ENCODE data around the gene TNS1.

Gene TNS1

DNA sequence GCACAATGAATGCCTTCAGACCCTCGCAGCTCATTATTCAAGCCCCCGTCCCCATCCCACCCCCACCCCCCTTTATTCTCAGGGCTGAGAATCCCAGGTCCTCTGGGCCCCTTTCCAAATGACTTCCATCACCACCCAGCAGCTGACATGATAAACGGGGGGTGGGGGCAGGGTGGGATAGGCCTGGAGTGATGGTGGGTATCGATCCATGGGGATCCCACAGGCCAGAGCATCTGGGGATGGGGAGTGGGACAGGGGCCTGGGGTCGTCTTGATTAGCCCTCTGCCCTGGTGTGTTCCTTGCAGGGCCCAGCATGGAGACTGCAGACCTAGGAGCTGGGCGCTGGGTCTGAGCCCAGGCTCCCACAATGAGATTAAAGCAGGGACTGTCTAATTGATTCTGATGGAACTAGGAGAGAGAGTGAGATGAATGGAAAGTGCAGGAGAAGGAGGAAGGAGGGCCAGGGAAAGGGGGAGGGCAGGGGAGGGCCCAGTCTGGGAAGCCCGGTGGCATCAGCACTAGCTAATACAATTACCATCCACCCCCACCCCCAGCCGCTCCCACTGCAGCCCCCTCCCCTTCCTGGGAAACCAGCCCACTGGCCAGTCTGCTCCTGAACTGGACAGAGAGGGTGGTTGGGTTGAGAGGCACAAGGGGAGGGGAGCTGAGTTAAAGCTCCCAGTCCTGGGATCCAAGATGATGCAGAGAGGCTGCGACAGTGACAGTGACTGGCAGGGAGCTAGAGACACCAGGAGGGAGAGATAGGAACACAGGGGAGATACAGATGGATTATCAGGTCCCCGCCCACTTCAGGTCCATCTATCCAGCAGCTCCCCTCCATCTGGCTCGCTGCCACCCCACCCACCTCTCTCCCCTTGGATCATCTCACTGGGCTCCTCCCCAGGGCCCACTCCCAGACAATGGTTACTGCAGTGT lies 13.1 kb upstream of the TNS1 start:
- H3K27me3 Mint-ChIP-seq, result peaks cover 20% of the 10 kb centered on the region
- no peaks in the 10 kb centered on the region for H3K9me3 Mint-ChIP-seq
- peaks cover 60% of the 10 kb centered on the region for H3K4me1 Mint-ChIP-seq (ENCODE audit: low read depth)
- intact Hi-C loops (cut with micrococcal nuclease), result no loop called here
- no peak overlapping the region for H3K4me3 Mint-ChIP-seq
- H3K36me3 Mint-ChIP-seq (ENCODE audit: low read depth), result no peaks in the 10 kb centered on the region
- H3K27ac Mint-ChIP-seq, result peak overlapping the region; percentile 4

DNA sequence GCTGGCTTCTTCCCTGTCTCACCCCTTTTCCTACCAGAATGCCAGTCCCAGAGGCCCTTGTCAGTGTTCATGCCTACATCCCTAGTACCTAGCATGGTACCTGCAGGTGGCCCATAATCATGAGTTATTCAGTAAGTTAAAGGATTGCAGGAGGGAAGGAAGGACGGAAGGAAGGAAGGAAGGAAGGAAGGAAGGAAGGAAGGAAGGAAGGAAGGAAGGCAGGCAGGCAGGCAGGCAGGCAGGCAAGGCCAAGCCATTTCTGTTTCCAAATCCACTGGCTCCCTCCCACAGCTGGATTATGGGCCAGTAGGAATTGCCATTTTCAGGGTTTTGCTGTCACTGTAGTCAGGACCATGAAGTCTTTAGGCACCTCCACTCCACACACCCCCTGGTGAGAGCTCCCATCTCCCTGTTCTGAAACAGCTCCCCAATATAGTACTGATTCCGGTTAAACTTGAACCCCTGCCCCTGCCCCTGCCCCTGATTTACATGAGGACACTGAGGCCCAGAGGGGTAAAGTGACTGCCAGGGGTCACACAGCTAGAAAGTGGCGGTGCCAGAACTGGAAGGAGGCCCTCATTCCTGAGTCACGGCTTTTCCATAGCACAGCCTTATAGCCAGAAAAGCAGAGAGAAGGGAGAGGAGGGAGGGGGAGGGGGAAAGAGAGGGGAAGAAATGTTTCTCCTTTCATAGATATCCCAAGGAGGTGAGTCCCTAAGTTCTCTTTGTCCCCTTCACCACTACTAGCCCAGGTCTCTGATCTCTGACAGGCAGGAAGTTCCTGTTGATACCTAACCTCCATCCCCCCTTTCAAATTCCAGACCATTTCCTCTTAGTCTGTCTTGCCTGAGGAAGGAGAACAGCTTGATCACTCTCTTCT lies 12.2 kb upstream of the TNS1 start:
- Mint-ChIP-seq H3K27ac (no peak overlapping the region), H3K4me1 (ENCODE audit: low read depth) (peaks cover 54% of the 10 kb centered on the region), H3K27me3 (peaks cover 23% of the 10 kb centered on the region), H3K36me3 (ENCODE audit: low read depth) (no peaks in the 10 kb centered on the region), H3K4me3 (no peak overlapping the region), H3K9me3 (no peaks in the 10 kb centered on the region)
- intact Hi-C loops (cut with micrococcal nuclease), result no loop called here

- Mint-ChIP-seq H3K4me3 (no peak overlapping the region), H3K36me3 (ENCODE audit: low read depth) (no peaks in the 10 kb centered on the region), H3K27ac (no peak overlapping the region), H3K27me3 (peaks cover 37% of the 10 kb centered on the region), H3K4me1 (ENCODE audit: low read depth) (peaks cover 46% of the 10 kb centered on the region), H3K9me3 (no peaks in the 10 kb centered on the region)
- intact Hi-C loops (cut with micrococcal nuclease), result no loop called here
Observed at GRCh38 chr2:218013289-218013688, 10.5 kb upstream of the TNS1 start.

DNA sequence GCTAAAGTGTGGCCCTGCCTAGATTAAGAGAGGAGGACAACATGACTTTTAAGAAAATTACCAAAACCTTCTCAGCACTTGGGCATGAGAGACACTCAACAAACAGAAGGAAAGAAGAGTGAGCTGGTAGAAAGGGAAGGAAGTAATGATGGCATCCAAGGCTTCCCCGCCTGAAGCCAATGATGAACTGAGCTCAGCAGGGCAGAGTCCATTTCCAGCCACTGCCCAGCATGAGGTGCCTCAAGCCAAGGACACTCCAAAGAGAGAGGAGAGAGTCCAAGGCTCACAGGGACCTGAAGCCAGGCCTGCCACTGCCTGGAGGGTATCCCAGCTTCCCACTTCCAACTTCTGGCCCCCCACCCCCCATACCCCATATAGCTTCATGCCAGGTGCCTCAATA lies 9.5 kb upstream of the TNS1 start:
- Mint-ChIP-seq H3K36me3 (ENCODE audit: low read depth) (no peaks in the 10 kb centered on the region), H3K4me1 (ENCODE audit: low read depth) (peaks cover 37% of the 10 kb centered on the region), H3K27me3 (peaks cover 39% of the 10 kb centered on the region), H3K4me3 (no peak overlapping the region), H3K9me3 (no peaks in the 10 kb centered on the region), H3K27ac (no peak overlapping the region)
- intact Hi-C loops (cut with micrococcal nuclease), result no loop called here

GRCh38 chr2:218011653-218012040 lies 8.9 kb upstream of the TNS1 start:
- H3K9me3 Mint-ChIP-seq, result no peaks in the 10 kb centered on the region
- no peak overlapping the region for H3K27ac Mint-ChIP-seq
- intact Hi-C loops (cut with micrococcal nuclease), result no loop called here
- H3K36me3 Mint-ChIP-seq (ENCODE audit: low read depth), result no peaks in the 10 kb centered on the region
- H3K27me3 Mint-ChIP-seq, result peaks cover 38% of the 10 kb centered on the region
- H3K4me1 Mint-ChIP-seq (ENCODE audit: low read depth), result peaks cover 35% of the 10 kb centered on the region
- no peak overlapping the region for H3K4me3 Mint-ChIP-seq

DNA sequence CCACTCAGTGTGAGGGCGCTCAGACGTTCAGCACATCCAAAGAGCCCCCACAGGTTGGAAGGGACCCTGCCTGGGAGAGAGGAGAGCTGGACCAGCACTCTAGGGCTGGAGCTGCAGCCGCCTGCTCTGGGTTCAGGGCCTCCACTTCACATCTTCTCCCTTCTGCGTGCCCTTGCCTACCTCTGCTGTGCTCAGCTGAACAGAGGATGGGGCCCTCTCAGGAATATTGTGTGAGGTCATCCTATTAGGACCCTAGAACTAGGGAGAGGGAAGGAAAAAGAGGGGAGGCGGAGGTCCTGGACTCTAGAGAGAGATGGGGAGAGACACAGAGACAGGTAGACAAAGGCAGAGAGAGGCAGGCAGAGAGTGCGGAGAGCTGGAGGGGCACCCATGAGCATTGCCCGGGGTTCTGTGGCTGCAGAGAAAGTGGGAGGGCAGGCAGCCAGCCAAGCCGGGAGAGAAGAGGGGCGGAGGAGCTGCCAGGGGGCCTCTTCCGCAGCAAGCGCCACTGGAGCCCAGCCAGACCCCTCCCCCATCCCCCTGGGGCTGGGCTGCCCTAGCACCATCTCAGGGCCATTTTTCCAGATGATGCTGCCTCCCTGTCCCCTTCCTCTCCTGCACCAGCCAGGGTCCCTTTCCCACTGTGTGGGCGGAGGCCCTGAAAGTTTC lies 8.3 kb upstream of the TNS1 start:
- no peaks in the 10 kb centered on the region for H3K36me3 Mint-ChIP-seq (ENCODE audit: low read depth)
- no peaks in the 10 kb centered on the region for H3K9me3 Mint-ChIP-seq
- peaks cover 35% of the 10 kb centered on the region for H3K4me1 Mint-ChIP-seq (ENCODE audit: low read depth)
- peak overlapping the region; percentile 44 for H3K4me3 Mint-ChIP-seq
- H3K27me3 Mint-ChIP-seq, result peaks cover 36% of the 10 kb centered on the region
- intact Hi-C loops (cut with micrococcal nuclease), result no loop called here
- H3K27ac Mint-ChIP-seq, result no peak overlapping the region

GRCh38 chr2:218010140-218010983 lies 7.6 kb upstream of the TNS1 start:
- intact Hi-C loops (cut with micrococcal nuclease), result no loop called here
- peaks cover 36% of the 10 kb centered on the region for H3K27me3 Mint-ChIP-seq

DNA sequence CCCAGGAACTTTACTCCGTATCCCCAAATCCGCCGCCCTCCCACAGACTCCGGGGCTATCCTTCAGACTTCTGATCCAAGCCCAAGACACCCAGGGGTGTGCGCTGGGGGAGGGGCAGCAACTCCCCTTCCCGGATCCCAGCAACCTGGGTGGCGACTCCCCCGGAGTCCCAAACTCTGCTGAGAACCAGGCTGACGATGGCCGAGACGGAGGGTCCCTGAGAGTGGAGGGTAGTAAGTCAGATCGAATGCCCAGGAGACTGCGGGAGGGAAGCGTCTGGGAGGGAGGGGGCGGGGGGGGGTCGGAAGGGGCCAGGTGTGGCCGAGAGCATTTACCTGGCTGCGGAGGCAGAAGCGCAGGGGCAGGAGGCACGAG lies 7.0 kb upstream of the TNS1 start:
- Mint-ChIP-seq H3K36me3 (ENCODE audit: low read depth) (no peaks in the 10 kb centered on the region), H3K27ac (peak overlapping the region; percentile 38), H3K4me3 (peak overlapping the region; percentile 72), H3K27me3 (peaks cover 36% of the 10 kb centered on the region), H3K4me1 (ENCODE audit: low read depth) (peaks cover 48% of the 10 kb centered on the region), H3K9me3 (no peaks in the 10 kb centered on the region)
- intact Hi-C loops (cut with micrococcal nuclease), result no loop called here

More at GRCh38 chr2:218010140-218010983, 7.6 kb upstream of the TNS1 start:
- H3K36me3 Mint-ChIP-seq (ENCODE audit: low read depth), result no peaks in the 10 kb centered on the region
- peak overlapping the region; percentile 72 for H3K4me3 Mint-ChIP-seq
- H3K4me1 Mint-ChIP-seq (ENCODE audit: low read depth), result peaks cover 42% of the 10 kb centered on the region
- H3K27ac Mint-ChIP-seq, result no peak overlapping the region
- no peaks in the 10 kb centered on the region for H3K9me3 Mint-ChIP-seq

- peak overlapping the region; percentile 72 for H3K4me3 Mint-ChIP-seq
- H3K9me3 Mint-ChIP-seq, result no peaks in the 10 kb centered on the region
- intact Hi-C loops (cut with micrococcal nuclease), result no loop called here
- no peaks in the 10 kb centered on the region for H3K36me3 Mint-ChIP-seq (ENCODE audit: low read depth)
- peaks cover 54% of the 10 kb centered on the region for H3K4me1 Mint-ChIP-seq (ENCODE audit: low read depth)
- peaks cover 34% of the 10 kb centered on the region for H3K27me3 Mint-ChIP-seq
- H3K27ac Mint-ChIP-seq, result peak overlapping the region; percentile 38
Observed at GRCh38 chr2:218009231-218009630, 6.4 kb upstream of the TNS1 start.

- Mint-ChIP-seq H3K27me3 (peaks cover 32% of the 10 kb centered on the region), H3K27ac (no peak overlapping the region), H3K4me1 (ENCODE audit: low read depth) (peaks cover 62% of the 10 kb centered on the region), H3K9me3 (no peaks in the 10 kb centered on the region), H3K36me3 (ENCODE audit: low read depth) (no peaks in the 10 kb centered on the region), H3K4me3 (no peak overlapping the region)
- intact Hi-C loops (cut with micrococcal nuclease), result no loop called here
Observed at GRCh38 chr2:218008060-218009040, 5.6 kb upstream of the TNS1 start.

DNA sequence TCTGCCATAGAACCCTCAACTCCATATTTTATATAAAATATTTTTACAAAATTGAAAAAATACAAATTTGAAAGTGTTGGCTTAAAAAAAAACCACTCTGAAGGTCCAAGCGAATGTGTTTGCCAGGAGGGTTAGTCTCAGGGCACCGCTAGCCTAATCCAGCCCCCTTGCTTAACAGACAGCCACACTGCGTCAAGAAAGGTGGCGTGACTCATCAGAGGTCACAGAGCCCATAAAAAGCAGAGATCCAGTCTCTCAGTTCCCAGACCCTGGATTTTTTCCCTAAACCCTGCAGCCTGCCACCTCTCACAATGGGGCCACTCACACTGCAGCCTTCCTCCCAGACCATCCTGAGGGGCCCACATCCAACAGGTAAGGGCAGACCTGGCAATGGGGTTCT lies 3.9 kb upstream of the TNS1 start:
- H3K4me1 Mint-ChIP-seq (ENCODE audit: low read depth), result peaks cover 64% of the 10 kb centered on the region
- no peak overlapping the region for H3K4me3 Mint-ChIP-seq
- H3K9me3 Mint-ChIP-seq, result no peaks in the 10 kb centered on the region
- intact Hi-C loops (cut with micrococcal nuclease), result no loop called here
- H3K36me3 Mint-ChIP-seq (ENCODE audit: low read depth), result no peaks in the 10 kb centered on the region
- H3K27me3 Mint-ChIP-seq, result peaks cover 33% of the 10 kb centered on the region
- no peak overlapping the region for H3K27ac Mint-ChIP-seq

- Mint-ChIP-seq H3K36me3 (ENCODE audit: low read depth) (no peaks in the 10 kb centered on the region), H3K27ac (no peak overlapping the region), H3K9me3 (no peaks in the 10 kb centered on the region), H3K27me3 (peaks cover 21% of the 10 kb centered on the region), H3K4me3 (no peak overlapping the region), H3K4me1 (ENCODE audit: low read depth) (peaks cover 55% of the 10 kb centered on the region)
- intact Hi-C loops (cut with micrococcal nuclease), result no loop called here
Observed at GRCh38 chr2:218005486-218005885, 2.7 kb upstream of the TNS1 start.

Data from dendritic cell treated with granulocyte-macrophage colony-stimulating factor and Interleukin-4, amounts not matched to agents 40 ng/mL and 50 ng/mL, for 4 days (primary cell).